Measurements from ENCODE around the gene NT5DC1.

The NT5DC1 gene

DNA sequence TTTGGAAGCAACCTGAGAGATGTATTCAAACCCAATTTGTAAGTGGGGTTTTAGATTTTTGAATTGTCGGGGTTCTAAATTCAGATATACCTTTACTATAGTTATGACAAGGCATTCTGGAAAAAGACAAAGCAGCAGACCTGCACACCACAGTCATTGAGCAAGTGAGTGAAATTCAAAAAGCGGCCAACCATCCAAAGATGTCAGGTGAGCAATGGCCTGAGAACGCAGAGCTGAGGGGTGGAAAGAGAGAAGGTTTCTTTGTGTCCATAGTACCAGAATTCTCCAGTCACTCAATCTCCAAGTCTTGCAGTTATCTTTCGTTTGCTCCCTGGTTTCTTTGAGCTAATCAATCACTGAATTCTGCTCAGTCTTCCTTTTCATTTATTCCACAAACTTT is 38.2 kb upstream of the NT5DC1 start:
- H3K4me3 ChIP-seq (ENCODE audit: control insufficient read depth in 1 of 7, extremely low read depth in 1 of 7, insufficient read depth in 4 of 7, low read depth in 2 of 7, low read length in 6 of 7) = no peak overlapping the region
- no peak overlapping the region for H3K27ac ChIP-seq (ENCODE audit: insufficient read depth in 1 of 2, low read depth in 1 of 2, low read length in 2 of 2, poor library complexity in 1 of 2, severe bottlenecking in 2 of 2)
- CTCF ChIA-PET = interaction anchor here (0.7 kb wide), 1 partner anchor 54 kb away, joined by 3 read pairs; no protein-coding TSS in a partner anchor
- POLR2A ChIA-PET = no interaction called here
- no peaks in the 10 kb centered on the region for H3K9me3 ChIP-seq (ENCODE audit: control extremely low read depth in 1 of 5, control insufficient read depth in 4 of 5, insufficient read depth in 2 of 5, low read depth in 1 of 5, low read length in 4 of 5)
- 100% methylated on average over 3 of the region's 4 CpGs for WGBS (ENCODE audit: insufficient coverage)
- no peaks in the 10 kb centered on the region for H3K36me3 ChIP-seq (ENCODE audit: control insufficient read depth in 4 of 4, insufficient read depth in 4 of 4, low read length in 3 of 4)
- no peak for DNase-seq
- peaks cover 0 to 11% (median 0%) of the 10 kb centered on the region in 4 experiments for H3K4me1 ChIP-seq (ENCODE audit: control extremely low read depth in 1 of 4, control insufficient read depth in 4 of 4, insufficient read depth in 4 of 4, low read length in 3 of 4)
- H3K27me3 ChIP-seq (replicated peaks in 2 of 5; ENCODE audit: control insufficient read depth in 4 of 5, insufficient read depth in 5 of 5, low read length in 4 of 5) = no peaks in the 10 kb centered on the region

DNA sequence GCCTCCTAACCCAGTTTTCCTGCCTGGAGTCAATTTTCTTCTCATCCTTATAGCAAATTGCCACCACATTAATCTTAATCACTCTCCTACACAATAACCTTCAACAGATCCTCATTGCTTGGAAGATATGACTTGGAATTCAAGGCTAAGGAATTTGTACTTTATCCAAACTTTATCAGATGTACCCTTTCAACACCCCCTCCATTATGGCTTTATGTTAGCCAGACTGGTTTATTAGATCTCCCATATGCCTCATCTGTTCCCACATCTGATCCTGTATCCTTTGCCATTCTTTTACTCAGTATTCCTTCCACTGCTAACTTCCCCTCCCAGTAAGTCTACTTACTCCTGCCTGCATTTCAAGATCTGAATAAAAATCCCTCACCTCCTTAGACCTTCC is 36.0 kb upstream of the NT5DC1 start:
- Histone ChIP-seq H3K27me3 (replicated peaks in 2 of 5; ENCODE audit: control insufficient read depth in 4 of 5, insufficient read depth in 5 of 5, low read length in 4 of 5) (no peaks in the 10 kb centered on the region), H3K4me3 (ENCODE audit: control insufficient read depth in 1 of 7, extremely low read depth in 1 of 7, insufficient read depth in 4 of 7, low read depth in 2 of 7, low read length in 6 of 7) (no peak overlapping the region), H3K36me3 (ENCODE audit: control insufficient read depth in 4 of 4, insufficient read depth in 4 of 4, low read length in 3 of 4) (no peaks in the 10 kb centered on the region), H3K4me1 (ENCODE audit: control extremely low read depth in 1 of 4, control insufficient read depth in 4 of 4, insufficient read depth in 4 of 4, low read length in 3 of 4) (peaks cover 0 to 6% (median 0%) of the 10 kb centered on the region in 4 experiments), H3K9me3 (ENCODE audit: control extremely low read depth in 1 of 5, control insufficient read depth in 4 of 5, insufficient read depth in 2 of 5, low read depth in 1 of 5, low read length in 4 of 5) (no peaks in the 10 kb centered on the region), H3K27ac (ENCODE audit: insufficient read depth in 1 of 2, low read depth in 1 of 2, low read length in 2 of 2, poor library complexity in 1 of 2, severe bottlenecking in 2 of 2) (no peak overlapping the region)
- DNase-seq = no peak
- POLR2A ChIA-PET = no interaction called here
- CTCF ChIA-PET = no interaction called here

DNA sequence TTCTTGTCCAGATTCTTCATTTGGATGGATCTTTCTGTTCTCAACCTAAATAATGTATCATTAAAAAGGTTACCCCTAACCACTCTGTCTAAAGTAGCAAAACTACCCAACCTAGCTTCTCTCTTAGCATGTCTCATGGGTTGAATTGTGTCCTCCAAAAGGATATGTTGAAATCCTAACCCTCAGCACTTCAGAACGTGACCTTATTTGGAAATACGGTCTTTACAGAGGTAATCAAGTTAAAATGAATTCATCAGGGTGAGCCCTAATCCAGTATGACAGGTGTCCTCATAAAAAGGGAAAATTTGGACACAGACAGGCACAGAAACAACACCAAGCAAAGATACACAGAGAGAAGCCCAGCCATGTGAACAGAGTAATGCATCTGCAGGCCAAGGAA is 33.9 kb upstream of the NT5DC1 start:
- DNase-seq = no peak
- Histone ChIP-seq H3K27ac (ENCODE audit: insufficient read depth in 1 of 2, low read depth in 1 of 2, low read length in 2 of 2, poor library complexity in 1 of 2, severe bottlenecking in 2 of 2) (no peak overlapping the region), H3K4me3 (ENCODE audit: control insufficient read depth in 1 of 7, extremely low read depth in 1 of 7, insufficient read depth in 4 of 7, low read depth in 2 of 7, low read length in 6 of 7) (no peak overlapping the region), H3K27me3 (replicated peaks in 2 of 5; ENCODE audit: control insufficient read depth in 4 of 5, insufficient read depth in 5 of 5, low read length in 4 of 5) (no peaks in the 10 kb centered on the region), H3K9me3 (ENCODE audit: control extremely low read depth in 1 of 5, control insufficient read depth in 4 of 5, insufficient read depth in 2 of 5, low read depth in 1 of 5, low read length in 4 of 5) (no peaks in the 10 kb centered on the region), H3K36me3 (ENCODE audit: control insufficient read depth in 4 of 4, insufficient read depth in 4 of 4, low read length in 3 of 4) (no peaks in the 10 kb centered on the region), H3K4me1 (ENCODE audit: control extremely low read depth in 1 of 4, control insufficient read depth in 4 of 4, insufficient read depth in 4 of 4, low read length in 3 of 4) (no peaks in the 10 kb centered on the region)
- 100% methylated on average over 2 of the region's 2 CpGs for WGBS (ENCODE audit: insufficient coverage)
- CTCF ChIA-PET = no interaction called here
- POLR2A ChIA-PET = no interaction called here

DNA sequence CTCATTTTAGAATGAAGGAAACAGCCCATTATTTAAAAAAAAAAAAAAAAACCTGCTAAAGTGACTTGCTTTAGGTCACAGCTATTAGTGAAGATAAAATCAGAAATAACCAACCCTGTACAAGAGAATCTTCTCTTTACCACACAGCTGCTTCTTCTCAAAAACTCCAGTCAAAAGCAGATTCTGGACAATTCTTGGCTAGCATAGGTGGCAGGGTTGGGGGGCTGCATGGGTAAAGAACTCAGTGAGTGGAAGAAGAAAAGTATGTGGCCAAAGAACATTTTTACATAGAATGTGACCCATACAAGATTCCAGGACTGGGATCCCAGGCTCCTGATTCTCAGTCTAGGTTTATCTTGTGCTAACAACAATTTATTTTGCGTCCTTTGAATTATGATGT is 30.6 kb upstream of the NT5DC1 start:
- Histone ChIP-seq H3K4me3 (ENCODE audit: control insufficient read depth in 1 of 7, extremely low read depth in 1 of 7, insufficient read depth in 4 of 7, low read depth in 2 of 7, low read length in 6 of 7) (no peak overlapping the region), H3K4me1 (ENCODE audit: control extremely low read depth in 1 of 4, control insufficient read depth in 4 of 4, insufficient read depth in 4 of 4, low read length in 3 of 4) (no peaks in the 10 kb centered on the region), H3K27me3 (replicated peaks in 2 of 5; ENCODE audit: control insufficient read depth in 4 of 5, insufficient read depth in 5 of 5, low read length in 4 of 5) (no peaks in the 10 kb centered on the region), H3K9me3 (ENCODE audit: control extremely low read depth in 1 of 5, control insufficient read depth in 4 of 5, insufficient read depth in 2 of 5, low read depth in 1 of 5, low read length in 4 of 5) (no peaks in the 10 kb centered on the region), H3K27ac (ENCODE audit: insufficient read depth in 1 of 2, low read depth in 1 of 2, low read length in 2 of 2, poor library complexity in 1 of 2, severe bottlenecking in 2 of 2) (no peak overlapping the region), H3K36me3 (ENCODE audit: control insufficient read depth in 4 of 4, insufficient read depth in 4 of 4, low read length in 3 of 4) (no peaks in the 10 kb centered on the region)
- WGBS (ENCODE audit: insufficient coverage) = no CpG with 5 or more reads among the region's 1 CpG
- no peak for DNase-seq
- POLR2A ChIA-PET = no interaction called here
- CTCF ChIA-PET = no interaction called here

DNA sequence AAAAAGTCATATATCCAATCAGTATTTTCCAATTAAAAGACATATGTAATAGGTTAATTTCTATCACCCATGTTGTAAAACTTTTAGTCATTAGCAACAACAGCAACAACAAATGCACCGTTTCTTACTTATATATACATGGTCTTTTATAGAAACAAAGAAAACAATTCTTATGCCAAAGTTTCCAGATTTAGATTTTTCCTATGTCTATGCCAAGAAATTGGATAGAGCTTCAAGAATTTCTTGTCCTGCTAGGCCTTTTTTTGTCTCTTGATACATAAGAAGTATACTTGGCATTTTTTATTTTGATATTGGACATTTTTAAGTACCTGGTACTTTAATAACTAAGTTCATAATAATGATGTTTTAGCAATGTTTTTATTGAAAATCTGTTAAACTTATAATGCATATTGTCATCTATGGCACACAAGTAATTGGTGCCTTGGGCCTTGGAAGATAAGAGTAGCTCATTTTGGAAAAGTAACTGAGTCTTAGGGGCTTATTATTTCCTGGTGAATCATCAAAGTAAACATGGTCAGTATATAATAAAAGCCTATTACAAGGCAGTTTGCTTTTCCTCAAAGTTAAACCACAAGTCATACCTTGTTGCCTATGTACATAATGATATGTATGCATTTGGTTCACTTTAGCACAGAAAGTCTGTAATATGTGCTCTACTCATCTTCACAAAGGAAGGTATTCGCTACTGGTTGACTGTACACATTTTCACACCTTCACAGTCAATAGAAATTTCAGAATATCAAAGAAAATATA is 29.9 kb upstream of the NT5DC1 start:
- Histone ChIP-seq H3K4me1 (ENCODE audit: control extremely low read depth in 1 of 4, control insufficient read depth in 4 of 4, insufficient read depth in 4 of 4, low read length in 3 of 4) (no peaks in the 10 kb centered on the region), H3K4me3 (ENCODE audit: control insufficient read depth in 1 of 7, extremely low read depth in 1 of 7, insufficient read depth in 4 of 7, low read depth in 2 of 7, low read length in 6 of 7) (no peak overlapping the region), H3K36me3 (ENCODE audit: control insufficient read depth in 4 of 4, insufficient read depth in 4 of 4, low read length in 3 of 4) (no peaks in the 10 kb centered on the region), H3K27me3 (replicated peaks in 2 of 5; ENCODE audit: control insufficient read depth in 4 of 5, insufficient read depth in 5 of 5, low read length in 4 of 5) (no peaks in the 10 kb centered on the region), H3K27ac (ENCODE audit: insufficient read depth in 1 of 2, low read depth in 1 of 2, low read length in 2 of 2, poor library complexity in 1 of 2, severe bottlenecking in 2 of 2) (no peak overlapping the region), H3K9me3 (ENCODE audit: control extremely low read depth in 1 of 5, control insufficient read depth in 4 of 5, insufficient read depth in 2 of 5, low read depth in 1 of 5, low read length in 4 of 5) (no peaks in the 10 kb centered on the region)
- DNase-seq = no peak
- ChIA-PET POLR2A (no interaction called here), CTCF (no interaction called here)
- WGBS (ENCODE audit: insufficient coverage) = no CpG with 5 or more reads among the region's 2 CpGs

DNA sequence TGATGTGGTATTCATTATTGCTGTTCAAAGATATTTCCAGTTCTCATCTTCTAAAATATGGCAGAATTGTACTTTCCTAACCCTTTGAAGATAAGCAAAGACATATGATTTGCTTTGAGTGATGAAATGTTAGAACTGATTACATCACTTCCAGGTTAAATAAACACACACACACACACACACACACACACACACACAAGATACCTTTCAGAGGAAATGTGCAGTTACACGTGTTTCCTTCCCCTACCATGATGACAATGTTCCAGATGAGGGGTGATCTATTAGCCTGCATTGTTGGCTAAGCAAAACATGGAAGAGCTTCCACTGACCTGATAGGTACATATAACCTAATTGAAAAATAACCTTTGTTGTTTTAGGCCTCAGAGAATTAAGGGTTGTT is 28.3 kb upstream of the NT5DC1 start:
- POLR2A ChIA-PET = no interaction called here
- Histone ChIP-seq H3K36me3 (ENCODE audit: control insufficient read depth in 4 of 4, insufficient read depth in 4 of 4, low read length in 3 of 4) (no peaks in the 10 kb centered on the region), H3K27me3 (replicated peaks in 2 of 5; ENCODE audit: control insufficient read depth in 4 of 5, insufficient read depth in 5 of 5, low read length in 4 of 5) (no peaks in the 10 kb centered on the region), H3K4me3 (ENCODE audit: control insufficient read depth in 1 of 7, extremely low read depth in 1 of 7, insufficient read depth in 4 of 7, low read depth in 2 of 7, low read length in 6 of 7) (no peak overlapping the region), H3K4me1 (ENCODE audit: control extremely low read depth in 1 of 4, control insufficient read depth in 4 of 4, insufficient read depth in 4 of 4, low read length in 3 of 4) (no peaks in the 10 kb centered on the region), H3K27ac (ENCODE audit: insufficient read depth in 1 of 2, low read depth in 1 of 2, low read length in 2 of 2, poor library complexity in 1 of 2, severe bottlenecking in 2 of 2) (no peak overlapping the region), H3K9me3 (ENCODE audit: control extremely low read depth in 1 of 5, control insufficient read depth in 4 of 5, insufficient read depth in 2 of 5, low read depth in 1 of 5, low read length in 4 of 5) (no peaks in the 10 kb centered on the region)
- WGBS (ENCODE audit: insufficient coverage) = no CpG with 5 or more reads among the region's 1 CpG
- CTCF ChIA-PET = no interaction called here
- DNase-seq = no peak

DNA sequence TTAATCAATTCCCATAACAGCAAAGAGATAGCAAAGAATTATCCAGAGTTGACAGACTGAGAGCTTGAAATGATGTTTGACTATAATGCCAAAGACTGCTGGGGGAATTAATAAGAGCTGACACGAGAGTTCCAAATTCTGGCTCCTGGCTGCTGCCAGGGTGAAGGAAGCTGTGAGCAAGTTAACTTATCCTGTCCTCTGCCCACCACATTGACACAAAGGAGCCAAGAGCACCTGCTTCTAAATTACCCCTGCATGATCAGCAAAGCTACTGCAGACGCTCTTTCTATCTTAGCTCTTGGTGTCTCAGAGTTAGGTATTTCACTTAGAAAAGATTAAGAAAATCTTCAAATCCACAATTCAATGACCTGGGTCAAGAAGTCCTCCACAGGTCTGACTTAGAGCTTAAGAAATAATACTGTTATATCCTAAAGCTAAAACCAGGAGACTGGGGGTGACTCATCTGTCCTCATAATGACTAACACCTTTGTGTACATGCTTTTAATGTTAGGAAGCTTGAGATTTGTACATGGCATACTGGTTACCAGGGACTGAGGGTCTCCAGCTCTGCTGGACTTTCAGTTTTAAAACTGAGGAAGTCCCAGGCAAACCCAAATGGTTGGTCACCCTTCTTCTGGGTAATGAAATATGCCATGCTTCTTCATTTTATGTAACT is 26.8 kb upstream of the NT5DC1 start:
- Histone ChIP-seq H3K4me3 (ENCODE audit: control insufficient read depth in 1 of 7, extremely low read depth in 1 of 7, insufficient read depth in 4 of 7, low read depth in 2 of 7, low read length in 6 of 7) (no peak overlapping the region), H3K36me3 (ENCODE audit: control insufficient read depth in 4 of 4, insufficient read depth in 4 of 4, low read length in 3 of 4) (no peaks in the 10 kb centered on the region), H3K9me3 (ENCODE audit: control extremely low read depth in 1 of 5, control insufficient read depth in 4 of 5, insufficient read depth in 2 of 5, low read depth in 1 of 5, low read length in 4 of 5) (no peaks in the 10 kb centered on the region), H3K4me1 (ENCODE audit: control extremely low read depth in 1 of 4, control insufficient read depth in 4 of 4, insufficient read depth in 4 of 4, low read length in 3 of 4) (no peaks in the 10 kb centered on the region), H3K27me3 (replicated peaks in 2 of 5; ENCODE audit: control insufficient read depth in 4 of 5, insufficient read depth in 5 of 5, low read length in 4 of 5) (no peaks in the 10 kb centered on the region), H3K27ac (ENCODE audit: insufficient read depth in 1 of 2, low read depth in 1 of 2, low read length in 2 of 2, poor library complexity in 1 of 2, severe bottlenecking in 2 of 2) (no peak overlapping the region)
- ChIA-PET CTCF (no interaction called here), POLR2A (no interaction called here)
- no peak for DNase-seq
- 100% methylated on average over 2 of the region's 2 CpGs for WGBS (ENCODE audit: insufficient coverage)
